Measurements from ENCODE around the gene ADAMTS14.

ADAMTS14 gene

GRCh38 chr10:70692043-70692603 is 19.8 kb downstream of the ADAMTS14 start:
- no peak for DNase-seq (ENCODE audit: low read depth)

- no peak for DNase-seq (ENCODE audit: low read depth)
These were observed 21.5 kb downstream of the ADAMTS14 start for GRCh38 chr10:70693619-70694335.

DNA sequence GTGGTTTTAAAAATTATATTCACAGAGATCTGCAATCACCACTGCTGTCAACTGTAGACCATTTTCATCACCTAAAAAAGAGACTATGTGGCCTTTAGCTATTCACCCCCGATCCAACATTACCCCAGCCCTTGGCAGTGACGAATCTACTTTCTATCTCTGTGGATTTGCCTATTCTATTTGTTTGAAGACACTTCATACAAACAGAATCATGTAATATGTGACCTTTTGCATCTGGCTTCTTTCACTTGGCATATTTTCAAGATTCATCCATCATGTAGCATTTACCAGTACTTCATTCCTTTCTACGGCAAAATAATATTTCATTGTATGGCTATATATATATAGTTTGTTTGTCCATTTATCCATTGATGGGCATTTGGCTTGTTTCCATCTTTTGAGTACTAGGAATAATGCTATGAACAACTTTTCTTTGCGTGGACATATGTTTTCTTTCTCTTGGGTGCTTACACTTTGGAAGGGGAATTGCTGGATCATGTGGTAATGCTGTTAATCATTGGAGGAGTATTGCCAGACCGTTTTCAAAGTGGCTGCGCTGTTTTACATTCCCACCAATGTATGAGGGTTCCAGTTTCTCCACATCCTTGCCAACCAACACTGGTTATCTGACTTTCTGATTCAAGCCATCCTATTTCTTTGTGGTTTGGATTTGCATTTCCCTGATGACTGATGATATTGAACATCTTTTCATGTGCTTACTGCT is 22.3 kb downstream of the ADAMTS14 start:
- DNase-seq (ENCODE audit: low read depth), result no peak

GRCh38 chr10:70695241-70696030 is 23.1 kb downstream of the ADAMTS14 start:
- no peak for DNase-seq (ENCODE audit: low read depth)

DNA sequence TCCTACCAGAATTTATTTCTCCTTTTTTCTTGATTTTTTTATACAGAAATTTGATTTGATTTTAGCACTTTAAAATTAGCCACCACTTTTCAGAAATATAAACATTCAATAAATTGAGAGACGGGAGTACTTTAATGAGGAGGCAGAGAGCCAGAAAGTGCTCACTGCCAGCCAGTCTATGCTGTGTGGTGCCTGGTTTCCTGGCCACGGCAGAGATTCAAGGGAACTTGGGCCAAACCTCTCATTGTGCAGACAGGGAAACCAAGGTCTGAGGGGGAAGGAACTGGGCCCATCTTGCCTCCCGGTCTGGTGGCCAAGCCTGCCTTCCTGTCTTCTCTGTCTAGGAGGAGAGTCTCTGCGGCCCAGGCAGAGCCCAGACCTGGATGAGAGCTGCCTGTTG is 25.9 kb downstream of the ADAMTS14 start:
- DNase-seq (ENCODE audit: low read depth), result no peak

- no peak for DNase-seq (ENCODE audit: low read depth)
These were observed 26.9 kb downstream of the ADAMTS14 start for GRCh38 chr10:70699063-70699658.

GRCh38 chr10:70699659-70700174 is 27.4 kb downstream of the ADAMTS14 start:
- no peak for DNase-seq (ENCODE audit: low read depth)

GRCh38 chr10:70702190-70702763 is 30.0 kb downstream of the ADAMTS14 start:
- DNase-seq (ENCODE audit: low read depth), result no peak

- DNase-seq (ENCODE audit: low read depth), result no peak
These were observed 31.9 kb downstream of the ADAMTS14 start for GRCh38 chr10:70704211-70704610.

DNA sequence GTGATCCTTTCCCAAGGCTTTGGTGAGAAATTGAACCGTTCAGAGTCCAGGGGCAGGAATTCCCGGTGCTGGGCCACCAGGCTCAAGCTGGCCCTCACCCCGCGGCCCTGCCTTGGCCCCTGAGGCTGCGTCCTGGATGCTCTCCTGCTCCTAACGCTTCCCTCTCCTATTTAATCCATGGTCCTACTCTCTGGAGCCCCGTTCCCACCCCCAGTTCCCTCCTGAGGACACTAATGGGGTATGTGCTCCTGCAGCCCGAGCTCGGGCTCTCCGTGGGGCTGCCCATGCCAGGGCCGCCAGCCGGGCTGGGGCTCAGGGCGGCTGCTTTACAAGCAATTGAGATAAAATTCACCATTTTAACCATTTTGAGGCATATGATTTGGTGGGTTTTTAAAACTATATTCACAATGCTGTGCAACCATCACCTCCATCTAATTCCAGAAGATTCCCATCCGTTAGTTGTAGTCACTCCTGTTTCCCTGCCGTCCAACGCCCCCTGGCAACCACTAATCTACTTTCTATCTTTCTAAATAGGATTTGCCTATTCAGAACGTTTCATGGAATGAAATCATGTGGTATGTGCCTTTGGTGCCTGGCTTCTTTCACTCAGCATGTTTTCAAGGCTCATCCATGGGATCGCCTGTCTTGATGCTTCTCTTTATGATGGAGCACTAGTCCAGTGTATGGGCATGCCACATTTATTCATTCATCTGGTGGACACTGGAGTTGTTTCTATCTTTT is 33.0 kb downstream of the ADAMTS14 start:
- no peak for DNase-seq (ENCODE audit: low read depth)

DNA sequence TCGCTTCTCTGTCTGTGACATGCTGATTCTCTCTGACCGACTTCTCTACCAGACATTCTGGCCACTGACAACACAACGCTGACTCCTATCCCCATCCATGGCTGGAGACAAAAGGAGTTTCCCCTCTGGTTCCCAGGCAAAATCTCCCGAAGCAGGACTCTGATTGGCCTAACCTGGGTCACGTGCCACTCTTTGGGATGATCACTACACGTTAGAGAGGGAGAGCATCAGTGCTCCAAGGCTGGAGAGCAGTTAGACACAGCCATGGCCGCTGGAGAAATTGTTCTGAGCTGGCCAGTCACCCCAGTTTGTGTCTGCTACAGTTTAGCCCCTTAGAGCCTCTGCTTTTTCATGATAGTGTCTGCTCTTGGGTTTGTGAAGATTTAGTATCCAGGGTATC is 38.9 kb downstream of the ADAMTS14 start:
- DNase-seq (ENCODE audit: low read depth), result no peak

GRCh38 chr10:70711911-70712310 is 39.6 kb downstream of the ADAMTS14 start:
- DNase-seq (ENCODE audit: low read depth), result no peak

GRCh38 chr10:70714245-70714644 is 41.9 kb downstream of the ADAMTS14 start:
- no peak for DNase-seq (ENCODE audit: low read depth)

DNA sequence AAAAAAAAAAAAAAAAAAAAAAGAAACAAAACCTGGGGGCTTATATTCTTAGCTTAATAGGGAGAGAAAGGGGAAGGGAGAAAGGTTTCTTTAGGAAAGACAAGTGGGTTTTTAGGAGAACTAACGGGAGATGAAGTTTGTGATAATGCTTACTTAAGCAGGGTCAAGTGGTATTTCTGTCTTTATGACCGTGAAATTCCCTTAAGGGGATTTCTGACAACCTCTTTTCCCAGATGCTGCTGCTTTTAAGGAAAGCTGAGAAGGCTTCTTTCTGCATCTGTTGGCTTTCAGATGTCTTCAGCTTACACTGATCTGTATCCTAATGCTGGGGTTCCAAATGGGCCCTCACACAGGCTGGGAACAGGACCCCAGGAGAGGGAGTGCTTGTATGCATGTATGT is 42.6 kb downstream of the ADAMTS14 start:
- DNase-seq (ENCODE audit: low read depth), result no peak

- no peak for DNase-seq (ENCODE audit: low read depth)
These were observed 43.8 kb downstream of the ADAMTS14 start for GRCh38 chr10:70715853-70716795.

- no peak for DNase-seq (ENCODE audit: low read depth)
These were observed 50.6 kb downstream of the ADAMTS14 start for GRCh38 chr10:70722820-70723424.

GRCh38 chr10:70723771-70724170 is 51.5 kb downstream of the ADAMTS14 start:
- DNase-seq (ENCODE audit: low read depth), result no peak

- no peak for DNase-seq (ENCODE audit: low read depth)
These were observed 54.7 kb downstream of the ADAMTS14 start for GRCh38 chr10:70726909-70727495.

DNA sequence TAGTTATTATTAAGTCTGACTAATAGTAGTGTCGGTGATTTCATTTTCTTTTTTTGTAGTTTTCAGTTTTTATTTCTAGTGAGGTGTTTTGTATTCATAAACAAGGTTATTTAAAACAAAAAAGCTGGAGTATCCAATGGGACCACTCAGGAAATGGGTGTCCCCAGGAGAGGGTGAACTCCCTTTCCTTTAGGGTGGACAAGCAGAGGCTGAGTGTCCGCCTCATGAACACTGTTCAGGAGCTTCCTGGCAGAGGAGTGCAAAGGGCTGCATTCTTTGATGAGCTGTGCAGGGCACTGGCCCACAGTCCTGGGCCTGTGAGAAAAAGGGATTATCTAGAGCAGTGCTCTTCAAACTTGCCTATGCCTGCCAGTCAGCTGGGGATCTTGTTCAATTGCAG is 56.0 kb downstream of the ADAMTS14 start:
- DNase-seq (ENCODE audit: low read depth), result no peak
